Stimulated activated CD8-positive, alpha-beta memory T cell treated with anti-CD3 and anti-CD28 coated beads, Interleukin-4, amount 100 ng/mL, for 24 hours (primary cell): ENCODE measurements around the gene KRT9.

Source experiments
- DNase-seq: peaks from one replicate; pipeline ENCODE4 v3.0.0-alpha.2; 2020; ENCODE audit warnings: low read depth

KRT9 gene

DNA sequence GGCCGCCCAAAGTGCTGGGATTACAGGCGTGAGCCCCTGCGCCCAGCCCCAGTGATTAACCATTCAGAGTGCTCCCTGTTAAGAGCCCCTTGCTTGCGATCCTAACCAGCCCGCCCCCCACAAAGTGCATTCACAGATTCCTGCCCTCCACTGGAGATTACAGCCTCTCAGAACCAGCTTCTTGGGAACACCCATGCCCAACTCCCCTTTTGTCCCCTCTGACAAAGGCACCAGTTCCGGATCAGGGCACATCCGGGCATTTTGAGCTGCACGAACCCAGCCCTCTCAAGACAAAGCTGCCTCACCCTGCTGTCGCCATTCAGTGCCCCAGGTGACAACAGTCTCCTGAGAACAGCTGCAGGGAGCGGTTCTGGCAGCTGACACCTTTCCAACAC, 42.9 kb downstream of the KRT9 start:
- no peak for DNase-seq

DNA sequence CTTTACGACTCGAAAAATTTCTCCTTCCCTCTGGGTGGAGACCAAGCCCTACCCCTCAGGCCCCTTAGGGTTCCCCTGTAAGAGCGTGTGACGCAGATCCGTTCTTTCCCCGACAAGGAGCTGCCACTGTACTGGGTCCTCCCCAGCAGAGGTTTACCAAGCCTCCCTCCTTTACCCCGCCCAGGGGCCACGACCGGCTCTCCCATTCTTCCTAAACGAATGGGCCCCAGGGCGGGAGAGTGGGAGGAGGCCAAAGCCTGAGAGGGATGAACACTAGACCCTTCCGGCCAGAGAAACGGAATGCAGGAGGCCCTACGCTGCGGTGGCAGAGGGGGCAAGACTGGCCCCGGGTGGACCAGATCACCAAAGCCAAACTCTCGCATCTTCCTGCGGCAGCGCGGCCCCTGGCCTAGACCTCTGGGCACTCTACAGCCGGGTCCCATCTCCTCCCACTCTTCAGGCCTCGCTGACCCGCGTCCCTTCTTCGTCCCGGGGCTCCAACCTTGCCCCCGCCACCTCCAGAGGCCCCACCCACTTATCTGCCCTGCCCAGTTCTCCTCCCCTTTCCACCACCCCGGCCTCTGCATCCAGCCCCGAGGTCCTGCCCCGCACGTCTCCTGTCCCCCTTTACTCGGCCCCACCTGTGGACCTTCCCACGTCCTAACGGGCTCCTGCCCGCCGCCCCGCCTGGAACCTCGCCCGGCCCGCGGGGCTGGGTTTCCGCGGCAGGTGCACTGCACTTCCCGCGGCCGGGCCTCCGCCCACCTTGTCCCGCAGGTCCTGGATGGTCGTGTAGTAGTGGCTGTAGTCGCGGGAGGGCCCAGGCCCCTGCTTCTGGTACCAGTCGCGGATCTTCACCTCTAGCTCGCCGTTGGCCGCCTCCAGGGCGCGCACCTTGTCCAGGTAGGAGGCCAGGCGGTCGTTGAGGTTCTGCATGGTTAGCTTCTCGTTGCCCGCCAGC, 44.5 kb downstream of the KRT9 start:
- DNase-seq, result no peak

DNA sequence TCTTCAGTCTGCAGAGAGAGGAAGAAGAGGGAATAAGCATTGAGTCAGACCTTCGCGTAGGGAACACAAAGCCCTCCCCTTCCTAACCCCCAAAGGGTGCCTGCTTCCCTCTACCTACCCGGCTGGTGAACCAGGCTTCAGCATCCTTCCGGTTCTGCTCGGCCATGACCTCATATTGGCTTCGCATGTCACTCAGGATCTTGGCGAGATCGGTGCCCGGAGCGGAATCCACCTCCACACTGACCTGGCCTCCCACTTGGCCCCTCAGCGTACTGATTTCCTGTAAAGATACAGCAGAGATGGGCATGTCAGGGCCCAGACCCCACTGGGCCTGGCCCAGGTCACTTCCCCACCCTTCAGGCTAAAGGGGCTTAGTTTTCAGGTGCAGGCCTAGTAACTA, 47.6 kb downstream of the KRT9 start:
- DNase-seq, result no peak

DNA sequence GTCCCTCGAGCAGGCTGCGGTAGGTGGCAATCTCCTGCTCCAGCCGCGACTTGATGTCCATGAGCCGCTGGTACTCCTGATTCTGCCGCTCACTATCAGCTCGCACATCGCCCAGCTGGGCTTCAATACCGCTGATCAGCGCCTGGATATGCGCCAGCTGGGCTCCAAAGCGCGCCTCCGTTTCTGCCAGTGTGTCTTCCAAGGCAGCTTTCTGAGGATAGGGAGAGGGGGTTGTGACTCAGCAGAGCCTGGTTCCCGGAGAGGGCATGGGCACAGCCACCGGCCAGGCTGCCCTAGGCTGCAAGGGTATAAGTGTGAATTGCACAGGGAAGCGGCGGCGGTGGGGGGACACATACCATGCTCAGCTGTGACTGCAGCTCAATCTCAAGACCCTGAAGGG, 48.1 kb downstream of the KRT9 start:
- DNase-seq, result no peak

DNA sequence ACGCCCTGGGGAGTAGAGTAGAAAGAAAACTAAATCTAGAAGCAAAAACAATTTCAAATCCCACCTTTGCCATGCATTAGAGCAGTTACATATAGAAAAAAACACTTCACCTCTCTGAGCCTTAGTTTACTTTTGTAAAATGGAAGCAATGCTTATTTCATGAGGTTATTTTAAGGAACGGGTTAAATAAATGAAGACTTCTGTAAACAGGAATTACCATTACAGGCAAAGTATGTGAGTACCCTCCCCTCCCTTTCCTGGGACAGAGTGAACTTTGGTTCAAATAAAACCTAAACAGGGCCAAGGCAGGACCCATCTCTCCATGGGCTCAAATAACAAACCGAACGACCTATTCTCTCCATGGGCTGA, 48.6 kb downstream of the KRT9 start:
- DNase-seq, result no peak

DNA sequence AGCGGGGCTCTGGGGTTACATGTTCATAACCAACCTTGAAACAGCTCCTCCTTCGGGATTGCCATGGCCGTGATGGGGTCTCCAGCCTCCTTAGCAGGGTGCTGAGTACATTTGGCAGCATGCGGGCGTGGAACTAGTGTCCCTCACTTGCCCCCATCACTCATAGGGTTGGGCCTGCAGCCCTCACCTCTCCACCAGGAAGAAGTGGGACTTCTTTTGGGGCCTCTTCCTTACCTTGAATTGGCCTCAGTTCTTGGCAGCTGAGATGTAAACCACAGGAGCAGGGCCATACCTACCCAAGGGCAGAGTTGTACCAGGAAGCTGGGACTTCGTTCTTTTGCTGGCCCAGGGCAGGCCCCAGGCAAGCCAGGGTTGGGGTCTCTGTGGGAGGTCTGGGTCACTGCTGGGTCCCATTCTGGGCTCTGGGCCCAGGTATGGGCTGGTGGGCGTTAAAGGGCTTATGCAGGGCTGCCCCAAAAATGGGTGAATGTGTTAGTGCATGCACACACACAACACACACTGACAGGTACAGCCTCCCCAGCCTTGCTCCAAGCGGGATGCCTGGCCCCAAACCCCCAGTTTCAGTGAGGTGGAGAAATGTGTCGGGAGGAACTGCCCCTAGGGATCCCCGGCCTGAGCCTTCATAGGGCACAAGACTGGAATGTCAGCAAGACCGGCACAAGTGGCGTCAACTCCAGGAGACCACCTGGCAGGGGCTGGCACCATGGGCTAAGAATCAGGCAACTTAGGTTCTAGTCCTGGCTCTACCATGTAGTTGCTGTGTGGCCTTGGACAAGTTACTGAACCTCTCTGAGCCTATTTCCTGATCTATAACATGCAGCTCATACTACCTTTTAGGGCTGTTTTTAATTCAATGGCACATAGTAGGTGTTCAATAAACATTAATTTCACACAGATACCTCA, 49.3 kb downstream of the KRT9 start:
- DNase-seq, result no peak

DNA sequence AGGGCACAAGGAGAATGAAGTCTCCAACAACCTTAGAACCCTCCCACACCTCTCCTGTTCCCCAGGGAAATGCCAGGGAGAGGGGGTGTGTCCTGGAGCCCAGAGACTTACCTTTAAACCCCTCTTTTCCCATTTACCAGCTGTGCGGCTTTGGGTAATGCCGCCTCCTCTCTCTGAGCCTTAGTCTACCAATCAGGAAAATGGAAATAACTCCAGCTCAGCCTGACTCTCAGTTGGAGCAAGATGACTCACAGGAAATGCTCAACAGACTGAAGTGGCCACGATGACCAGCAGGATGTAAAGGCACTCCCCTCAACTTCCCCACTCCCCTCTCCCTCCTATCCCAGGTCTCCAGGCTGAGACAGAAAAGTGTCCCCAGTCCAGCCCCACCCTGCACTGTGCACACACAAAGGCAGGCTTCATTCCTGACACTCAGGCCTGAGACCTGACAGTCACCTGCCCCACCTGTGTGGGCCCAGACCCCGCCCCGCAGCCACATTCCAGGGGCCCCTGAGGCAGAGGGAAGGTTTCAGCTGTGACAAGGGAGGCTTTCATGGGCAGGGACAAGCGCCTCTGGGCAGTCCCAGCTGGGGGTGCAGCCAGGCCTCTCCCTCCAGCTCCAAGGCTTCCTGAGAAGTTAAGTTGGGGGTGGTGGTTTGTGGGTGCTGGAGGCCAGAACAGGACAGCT, 50.1 kb downstream of the KRT9 start:
- no peak for DNase-seq

DNA sequence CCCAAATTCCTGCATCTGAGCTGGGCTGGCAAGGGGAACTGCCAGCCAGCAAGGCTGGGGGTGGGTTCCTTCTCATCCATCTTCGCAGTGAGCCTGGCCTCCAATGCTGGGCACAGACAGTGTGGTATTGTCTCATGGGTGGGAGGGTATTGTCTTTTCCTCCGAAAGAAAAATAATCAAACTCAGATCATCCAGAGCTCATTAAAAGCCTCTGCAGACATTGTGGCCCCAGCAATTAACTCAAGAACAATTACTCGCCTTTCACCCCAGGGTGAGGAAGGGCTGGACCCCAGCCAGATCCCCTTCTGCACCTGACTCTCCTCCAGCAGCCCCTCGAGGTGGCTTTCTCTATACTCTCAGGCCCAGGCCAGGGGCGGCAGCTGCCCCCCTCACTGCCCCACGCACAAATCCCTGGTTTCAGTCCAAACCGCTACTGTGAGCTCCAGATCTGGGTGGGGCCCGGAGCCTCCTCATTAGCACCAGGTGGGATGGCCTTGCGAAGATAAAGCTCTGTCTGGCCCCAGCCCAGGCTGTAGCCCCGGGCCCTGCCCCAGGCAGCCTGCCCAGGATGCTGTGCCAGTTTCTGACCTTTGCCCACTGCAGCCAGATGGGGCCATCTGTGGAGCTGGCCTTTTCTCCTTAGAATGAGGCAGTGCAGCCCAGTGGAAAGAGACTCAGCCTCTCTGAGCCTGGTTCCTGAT, 50.9 kb downstream of the KRT9 start:
- no peak for DNase-seq

DNA sequence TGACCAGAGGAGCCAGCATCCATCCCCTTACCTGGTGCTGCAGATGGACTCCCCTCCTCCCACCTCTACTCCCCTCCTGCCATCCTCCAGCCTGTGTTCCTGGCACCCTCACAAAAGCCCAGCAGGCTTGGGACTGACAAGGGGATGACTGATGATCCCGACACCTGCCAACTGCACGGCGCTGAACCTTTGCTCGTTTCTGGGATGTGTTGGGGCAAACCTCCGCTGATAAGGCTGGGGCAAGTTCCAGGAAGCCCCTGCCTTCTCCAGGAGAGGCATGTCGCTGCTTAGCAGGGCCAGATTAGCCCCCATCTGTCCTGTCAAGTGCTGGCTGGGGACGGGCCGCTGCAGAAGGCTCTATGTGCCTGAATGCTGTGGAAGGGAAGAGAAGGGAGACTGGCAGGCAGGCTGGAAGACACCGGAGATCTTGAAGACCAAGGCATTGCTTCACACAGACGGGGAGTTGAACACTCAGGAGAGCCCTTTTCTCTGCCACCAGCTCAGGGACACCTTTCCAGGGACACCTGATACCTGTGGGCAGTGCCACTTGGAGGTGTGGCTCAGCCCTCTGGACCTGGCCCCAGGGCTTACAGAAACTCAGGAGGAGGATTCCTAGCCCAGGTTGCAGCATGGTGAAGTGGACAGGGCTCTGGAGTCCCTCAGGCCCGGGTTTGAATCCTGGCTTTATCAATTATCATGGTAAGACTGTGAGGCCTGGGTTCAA, 52.2 kb downstream of the KRT9 start:
- no peak for DNase-seq

DNA sequence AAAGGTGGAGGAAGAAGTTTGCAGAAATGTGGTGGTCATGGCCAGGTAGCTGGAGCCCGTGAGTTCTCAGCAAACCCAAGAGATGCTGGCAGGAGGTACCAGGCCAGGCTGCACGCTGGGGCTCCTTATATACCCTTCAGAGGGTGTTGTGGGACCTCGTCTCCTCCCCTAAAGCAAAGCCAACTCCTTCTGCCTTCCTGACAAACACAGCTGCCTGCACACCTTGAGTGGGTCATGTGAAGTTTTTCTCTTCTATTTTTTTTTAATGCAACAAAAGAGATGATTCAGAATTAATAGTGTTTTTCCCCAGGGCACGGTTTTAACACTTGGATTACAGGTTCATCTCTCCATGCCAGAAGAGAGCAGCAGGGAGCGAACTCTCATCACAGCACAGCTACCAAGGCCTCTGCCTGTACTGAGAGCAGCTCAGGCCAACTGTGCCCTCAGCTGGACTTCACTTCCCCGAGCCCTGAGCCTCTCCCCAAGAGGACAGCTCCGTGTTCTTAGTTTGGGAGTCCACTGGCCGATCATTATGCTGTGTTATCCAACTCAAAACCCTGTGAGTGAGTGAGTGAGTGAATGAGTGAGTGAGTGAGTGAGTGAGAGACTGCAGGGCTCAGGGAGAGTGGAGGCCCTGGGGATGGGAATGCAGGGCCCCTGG, 52.9 kb downstream of the KRT9 start, which contains the start of gene KRT15:
TSS of gene KRT15 (minus strand) at position 102 of the 661 bp plus-strand sequence. CDS start at position 39, 63 bp downstream.
- no peak for DNase-seq

DNA sequence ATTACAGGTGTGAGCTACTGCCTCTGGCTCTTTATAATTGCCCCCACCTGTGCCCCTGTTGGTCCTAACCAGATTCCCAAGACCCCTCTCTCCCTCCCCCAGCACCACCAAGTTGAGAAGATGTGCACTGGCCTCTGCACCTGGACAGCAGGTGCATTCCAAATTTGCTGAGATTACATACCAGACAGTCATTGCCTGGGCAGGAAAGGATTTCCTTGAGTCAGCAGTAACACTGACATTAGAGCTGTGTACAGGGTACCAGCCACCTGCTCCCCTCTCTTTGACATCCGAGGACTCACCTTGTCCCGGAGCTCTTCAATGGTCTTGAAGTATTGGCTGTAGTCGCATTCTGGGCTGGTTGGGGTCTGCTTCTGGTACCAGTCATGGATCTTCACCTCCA, 53.8 kb downstream of the KRT9 start:
- DNase-seq, result no peak

DNA sequence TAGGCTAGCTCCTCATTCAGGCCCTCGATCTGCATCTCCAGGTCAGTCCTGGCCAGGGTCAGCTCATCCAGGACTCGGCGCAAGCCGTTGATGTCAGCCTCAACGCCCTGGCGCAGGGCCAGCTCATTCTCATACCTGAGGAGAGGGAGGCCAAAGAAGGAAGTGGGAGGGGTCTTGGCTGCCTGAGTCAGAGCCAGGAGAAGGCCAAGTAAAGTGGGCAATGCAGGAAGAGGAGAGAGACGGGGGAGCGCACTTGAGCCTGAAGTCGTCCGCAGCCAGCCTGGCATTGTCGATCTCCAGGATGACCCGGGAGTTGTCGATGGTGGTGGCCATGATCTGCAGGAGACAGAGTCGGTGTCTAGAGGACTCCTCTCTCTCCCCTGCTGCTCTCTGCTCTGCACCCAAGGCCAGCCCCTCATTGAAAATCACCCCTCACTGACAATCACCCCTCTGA, 55.0 kb downstream of the KRT9 start:
- DNase-seq, result no peak

DNA sequence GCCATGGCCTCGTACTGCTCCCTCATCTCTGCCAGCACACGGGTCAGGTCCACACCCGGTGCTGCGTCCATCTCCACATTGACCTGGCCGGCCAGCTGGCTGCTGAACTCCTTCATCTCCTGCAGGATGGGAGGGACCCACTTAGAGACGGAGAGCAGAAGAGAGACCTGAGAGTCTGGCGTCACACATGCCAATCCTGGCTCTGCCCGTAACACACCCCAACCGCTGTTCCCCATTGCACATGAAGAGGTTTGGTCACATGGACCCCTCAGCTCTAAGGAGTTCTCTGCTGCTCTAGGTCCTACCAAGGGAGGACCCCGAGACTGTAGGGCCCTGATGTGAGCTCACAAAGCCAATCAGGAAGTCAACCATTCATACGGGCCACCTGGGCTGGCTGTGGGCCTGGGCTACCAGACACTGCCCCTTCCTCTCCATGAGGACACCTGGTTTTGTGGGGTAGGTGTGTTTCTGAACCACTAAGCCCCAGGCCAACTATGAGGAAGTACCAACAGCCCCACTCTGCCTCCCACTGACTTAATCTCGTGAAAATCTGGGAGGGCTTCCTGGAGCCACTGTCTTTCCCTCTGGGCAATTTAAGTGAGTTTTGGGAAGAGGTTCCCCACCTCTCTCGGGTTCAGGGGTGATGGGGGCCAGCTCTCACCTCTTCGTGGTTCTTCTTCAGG, 55.6 kb downstream of the KRT9 start:
- DNase-seq, result no peak
